Peyer's patch (tissue), 4 donors: Measurements from ENCODE around the gene CRB2. TPM values are rescaled to one million over a fixed set of nuclear protein-coding genes. Genes with fewer than 3 reads are reported as not detected.

Source experiments
- DNase-seq, 3 donors: peaks; one replicate each; pipeline ENCODE4 v3.0.0-alpha.2; 2017 to 2019
- H3K27ac ChIP-seq, 4 donors: fragments of 200-600 bp; sonication (generic); one replicate each; pipeline ENCODE4 v1.5.1; 2016 to 2019
- H3K27me3 ChIP-seq, 2 donors: fragments of 200-600 bp; sonication (generic); one replicate each; pipeline ENCODE4 v1.5.1; 2019
- H3K36me3 ChIP-seq, 3 donors: fragments of 200-600 bp; sonication (generic); one replicate each; pipeline ENCODE4 v1.5.1; 2016 to 2019
- H3K4me1 ChIP-seq, 4 donors: fragments of 200-600 bp; sonication (generic); one replicate each; pipeline ENCODE4 v1.5.1; 2016 to 2019
- H3K4me3 ChIP-seq, 4 donors: fragments of 200-600 bp; sonication (generic); 1 replicate in 3 of 4; 2 replicates in 1 of 4; pipeline ENCODE4 v1.5.1; 2016 to 2019; ENCODE audit warnings: mild to moderate bottlenecking in 1 of 4
- H3K9me3 ChIP-seq, 4 donors: fragments of 200-600 bp; sonication (generic); one replicate each; pipeline ENCODE4 v1.5.1; 2016 to 2019; ENCODE audit warnings: mild to moderate bottlenecking in 1 of 4
- CTCF ChIP-seq, 6 experiments: fragments of 450-650 bp in 4 of 6; fragments of 200-600 bp in 2 of 6; sonication (generic) in 1 of 6; IDR thresholded peaks; one replicate each; pipeline ENCODE4 v1.5.1; 2017 to 2019; ENCODE audit warnings: antibody characterized with exemption in 6 of 6, mild to moderate bottlenecking in 3 of 6, moderate library complexity in 1 of 6
- POLR2A ChIP-seq, 2 donors: fragments of 450-650 bp; IDR thresholded peaks; one replicate each; pipeline ENCODE4 v1.5.1; 2017; ENCODE audit warnings: antibody characterized with exemption in 2 of 2, mild to moderate bottlenecking in 2 of 2, moderate library complexity in 2 of 2
- total RNA-seq, 4 donors: library from RNA; depleted of rRNA; stranded (reverse); fragments of >200 nt; gene quantifications; one replicate each; pipeline ENCODE4 v1.1.0, GENCODE V29; 2016

The CRB2 gene
- total RNA-seq, 4 donors from 2014 or later = 0.27 to 0.85 (median 0.83) TPM; not detected in 1

GRCh38 chr9:123408313-123409262 is 52.6 kb downstream of the CRB2 start:
- TF ChIP-seq POLR2A (IDR thresholded peaks at IDR 0.05) = no peak
- no peak for TF ChIP-seq CTCF (IDR thresholded peaks at IDR 0.05)
- no peak overlapping the region for H3K4me3 ChIP-seq
- H3K36me3 ChIP-seq = peaks cover 0 to 12% (median 0%) of the 10 kb centered on the region in 3 donors
- no peaks in the 10 kb centered on the region for H3K4me1 ChIP-seq
- no peak for DNase-seq
- H3K27me3 ChIP-seq = no peaks in the 10 kb centered on the region
- H3K27ac ChIP-seq = no peak overlapping the region
- no peaks in the 10 kb centered on the region for H3K9me3 ChIP-seq

GRCh38 chr9:123410281-123410910 is 54.4 kb downstream of the CRB2 start:
- no peak for DNase-seq
- H3K4me1 ChIP-seq = no peaks in the 10 kb centered on the region
- peaks cover 0 to 12% (median 0%) of the 10 kb centered on the region in 3 donors for H3K36me3 ChIP-seq
- H3K9me3 ChIP-seq = no peaks in the 10 kb centered on the region
- no peak for TF ChIP-seq CTCF (IDR thresholded peaks at IDR 0.05)
- no peak overlapping the region for H3K27ac ChIP-seq
- H3K27me3 ChIP-seq = no peaks in the 10 kb centered on the region
- no peak overlapping the region for H3K4me3 ChIP-seq

- H3K4me3 ChIP-seq = no peak overlapping the region
- H3K36me3 ChIP-seq = peaks cover 0 to 12% (median 0%) of the 10 kb centered on the region in 3 donors
- no peaks in the 10 kb centered on the region for H3K9me3 ChIP-seq
- TF ChIP-seq POLR2A (IDR thresholded peaks at IDR 0.05) (no peak), CTCF (IDR thresholded peaks at IDR 0.05) (no peak)
- H3K27ac ChIP-seq = no peak overlapping the region
- DNase-seq = no peak
- no peaks in the 10 kb centered on the region for H3K4me1 ChIP-seq
- no peaks in the 10 kb centered on the region for H3K27me3 ChIP-seq
These were observed 55.2 kb downstream of the CRB2 start for GRCh38 chr9:123411191-123411590.

- Histone ChIP-seq H3K36me3 (peaks cover 0 to 12% (median 0%) of the 10 kb centered on the region in 3 donors), H3K4me3 (no peak overlapping the region), H3K9me3 (no peaks in the 10 kb centered on the region), H3K27ac (no peak overlapping the region), H3K27me3 (no peaks in the 10 kb centered on the region), H3K4me1 (no peaks in the 10 kb centered on the region)
- no peak for DNase-seq
- TF ChIP-seq CTCF (IDR thresholded peaks at IDR 0.05) (no peak), POLR2A (IDR thresholded peaks at IDR 0.05) (no peak)
These were observed 55.6 kb downstream of the CRB2 start for GRCh38 chr9:123411636-123412035.

GRCh38 chr9:123412171-123412820 is 56.3 kb downstream of the CRB2 start:
- Histone ChIP-seq H3K27ac (no peak overlapping the region), H3K4me1 (no peaks in the 10 kb centered on the region), H3K36me3 (peaks cover 0 to 12% (median 0%) of the 10 kb centered on the region in 3 donors), H3K4me3 (no peak overlapping the region), H3K9me3 (no peaks in the 10 kb centered on the region), H3K27me3 (no peaks in the 10 kb centered on the region)
- no peak for TF ChIP-seq POLR2A (IDR thresholded peaks at IDR 0.05)
- no peak for TF ChIP-seq CTCF (IDR thresholded peaks at IDR 0.05)
- DNase-seq = no peak
